HepG2 (cell line): ENCODE data around the gene USP24. TPM values are rescaled to one million over a fixed set of nuclear protein-coding genes. Genes with fewer than 3 reads are reported as not detected.

Experiments used
- ATAC-seq: fragments of 200-7000 bp; cut with Tn5 transposase; 3 replicates; pipeline ENCODE4 v1.9.1; 2020; ENCODE audit warnings: mild to moderate bottlenecking, moderate library complexity
- BruUV-seq: library from RNA; stranded (reverse); fragments of 400-500 nt; replicated peaks from 2 replicates; lab custom pipeline; 2021; lab: Mats Ljungman, UMichigan
- CTCF ChIA-PET: fragments of 300-600 bp; formaldehyde crosslinking; extraction: SDS; loops from one replicate; lab custom pipeline; 2021; ENCODE audit warnings: low total read pairs, inconsistent platforms, low intra/inter-chr PET ratio; lab: Yijun Ruan, JAX
- POLR2A ChIA-PET: fragments of 350-600 bp; sonication (Branson Sonifier 250); formaldehyde crosslinking; loops from one replicate; lab custom pipeline; 2020; ENCODE audit warnings: antibody characterized with exemption, inconsistent platforms; lab: Yijun Ruan, JAX
- DNase-seq: peaks from one replicate; pipeline ENCODE4 v3.0.0-alpha.2; 2015; ENCODE audit warnings: low spot score
- FAIRE-seq: peaks from 3 replicates; lab custom pipeline; 2011; peaks lifted over from hg19 to GRCh38; lab: Jason Lieb, UNC
- H2AFZ ChIP-seq: one replicate; pipeline ENCODE4 v1.6.1; 2011; ENCODE audit warnings: low read length, inconsistent platforms
- H3K27ac ChIP-seq: fragments of 300-600 bp; 3 replicates; pipeline ENCODE4 v1.8.0; 2011; ENCODE audit warnings: mixed run types, mild to moderate bottlenecking, mixed read lengths, low read length, inconsistent platforms; ENCODE audit not compliant: insufficient read depth; ENCODE audit errors: extremely low read length
- H3K27me3 ChIP-seq, 2 experiments: fragments of 200-600 bp in 1 of 2; 2 replicates in 1 of 2; 3 replicates in 1 of 2; pipeline versions ENCODE4 v1.6.0 to v1.8.0; 2011; ENCODE audit warnings: low read length in 2 of 2, mild to moderate bottlenecking in 2 of 2, moderate library complexity in 2 of 2, inconsistent platforms in 1 of 2; ENCODE audit not compliant: insufficient read depth in 2 of 2, control insufficient read depth in 1 of 2
- H3K36me3 ChIP-seq, 2 experiments: fragments of 200-600 bp in 1 of 2; replicated peaks in 1 of 2; 2 replicates in 1 of 2; 3 replicates in 1 of 2; pipeline versions ENCODE4 v1.5.1 to v1.8.0; 2011; ENCODE audit warnings: low read length in 2 of 2, inconsistent platforms in 1 of 2; ENCODE audit not compliant: insufficient read depth in 2 of 2, control insufficient read depth in 1 of 2
- H3K4me1 ChIP-seq: 2 replicates; pipeline ENCODE4 v1.5.1; 2012; ENCODE audit warnings: low read length, inconsistent platforms; ENCODE audit not compliant: insufficient read depth
- H3K4me2 ChIP-seq: 2 replicates; pipeline ENCODE4 v1.6.0; 2011; ENCODE audit warnings: low read depth, low read length, inconsistent platforms
- H3K4me3 ChIP-seq, 3 experiments: fragments of 200-600 bp in 1 of 3; sonication (generic), shearing (Covaris generic) in 1 of 3; replicated peaks in 1 of 3; 2 replicates each; pipeline ENCODE4 v1.5.1; 2011 to 2016; ENCODE audit warnings: low read length in 3 of 3, inconsistent platforms in 2 of 3, low read depth in 2 of 3, mild to moderate bottlenecking in 2 of 3, control low read depth in 1 of 3, mixed read lengths in 1 of 3; ENCODE audit not compliant: insufficient read depth in 1 of 3
- H3K79me2 ChIP-seq: one replicate; pipeline ENCODE4 v1.6.1; 2011; ENCODE audit warnings: low read length, inconsistent platforms; ENCODE audit not compliant: insufficient read depth
- H3K9ac ChIP-seq: 2 replicates; pipeline ENCODE4 v1.6.0; 2011; ENCODE audit warnings: mild to moderate bottlenecking, low read depth, low read length, inconsistent platforms; ENCODE audit not compliant: insufficient read depth
- H3K9me3 ChIP-seq: 2 replicates; pipeline ENCODE4 v1.5.1; 2012; ENCODE audit warnings: mild to moderate bottlenecking, low read length
- H4K20me1 ChIP-seq: 2 replicates; pipeline ENCODE4 v1.6.0; 2011; ENCODE audit warnings: inconsistent platforms, mild to moderate bottlenecking, low read length, moderate library complexity; ENCODE audit not compliant: insufficient read depth
- MYNN ChIP-seq: sonication (generic); formaldehyde crosslinking; IDR thresholded peaks from 2 replicates; pipeline ENCODE4 v1.4.0; 2020; ENCODE audit warnings: mild to moderate bottlenecking, low read depth, missing genetic modification reagents
- PHF21A ChIP-seq: sonication (generic); formaldehyde crosslinking; IDR thresholded peaks from 2 replicates; pipeline ENCODE4 v1.5.0; 2020; ENCODE audit warnings: mild to moderate bottlenecking, missing genetic modification reagents
- SIX4 ChIP-seq: sonication (generic); formaldehyde crosslinking; IDR thresholded peaks from 2 replicates; pipeline ENCODE4 v1.4.0; 2020; ENCODE audit warnings: missing genetic modification reagents
- ZNF543 ChIP-seq: sonication (generic); formaldehyde crosslinking; IDR thresholded peaks from 2 replicates; pipeline ENCODE4 v1.4.0; 2020; ENCODE audit warnings: mild to moderate bottlenecking, missing genetic modification reagents
- ZNF563 ChIP-seq: sonication (generic); formaldehyde crosslinking; IDR thresholded peaks from 2 replicates; pipeline ENCODE4 v1.8.0; 2022; ENCODE audit warnings: mild to moderate bottlenecking, moderate library complexity, missing genetic modification reagents
- ZNF576 ChIP-seq: sonication (generic); formaldehyde crosslinking; IDR thresholded peaks from 2 replicates; pipeline ENCODE4 v1.4.0; 2020; ENCODE audit warnings: mild to moderate bottlenecking, missing genetic modification reagents
- ZNF766 ChIP-seq: sonication (generic); formaldehyde crosslinking; IDR thresholded peaks from 2 replicates; pipeline ENCODE4 v1.5.0; 2020; ENCODE audit warnings: missing genetic modification reagents, borderline replicate concordance
- ZZZ3 ChIP-seq: sonication (generic); formaldehyde crosslinking; IDR thresholded peaks from 2 replicates; pipeline ENCODE4 v1.4.0; 2020; ENCODE audit warnings: missing genetic modification reagents, mild to moderate bottlenecking, borderline replicate concordance
- WGBS: methylation state at CpG from one replicate; pipeline ENCODE4 v1.1.6; 2017; ENCODE audit warnings: low lambda C conversion rate; 5-methylcytosine and 5-hydroxymethylcytosine counted together
- in situ Hi-C: cut with HindIII; loops from 2 replicates; pipeline ENCODE4 v1.10.0; 2017; ENCODE audit warnings: low pct_unique_long_range_greater_than_20kb; ENCODE audit not compliant: extremely low pct_ligation_motif_present
- intact Hi-C: fragments of 100-400 bp; cut with micrococcal nuclease; formaldehyde crosslinking; loops from one replicate; pipeline ENCODE4 v1.10.0; 2022; ENCODE audit not compliant: unreplicated experiment
- polyA plus RNA-seq, 8 experiments: library from polyadenylated mRNA; depleted of rRNA in 3 of 8; stranded (reverse) in 7 of 8; unstranded in 1 of 8; fragments of >200 nt; fragmentation: Illumina TruSeq in 4 of 8; extraction: Trizol in 4 of 8; gene quantifications; 2 replicates each; pipeline versions ENCODE4 v1.2.1 to v1.2.3, GENCODE V29; 2011 to 2016; ENCODE audit warnings: low read depth in 4 of 8, missing spikeins in 1 of 8, mixed read lengths in 1 of 8; ENCODE audit not compliant: insufficient read depth in 1 of 8
- total RNA-seq, 5 experiments: library from RNA; depleted of rRNA; stranded (reverse); fragments of >200 nt; fragmentation: Illumina TruSeq; extraction: Trizol; gene quantifications; 2 replicates each; pipeline ENCODE4 v1.2.3, GENCODE V29; 2016; ENCODE audit warnings: low read depth in 1 of 5
- TF ChIP-seq, protein P1 (sequence below): sonication (generic); formaldehyde crosslinking; IDR thresholded peaks from 2 replicates; pipeline ENCODE4 v1.5.0; 2020; ENCODE audit warnings: mild to moderate bottlenecking, low read depth, missing genetic modification reagents, borderline replicate concordance
- TF ChIP-seq, protein P2 (sequence below): sonication (generic); formaldehyde crosslinking; IDR thresholded peaks from 2 replicates; pipeline ENCODE4 v1.4.0; 2020; ENCODE audit warnings: missing genetic modification reagents, borderline replicate concordance

USP24 gene
- total and polyA plus RNA-seq, 2 of the 13 experiments (the other 11 are each of a cell fraction or from before 2014, with no cell fraction given) = 18.8 to 47.6 TPM

- CTCF ChIA-PET = no interaction called here
- FAIRE-seq (no peak), ATAC-seq (no peak), DNase-seq (no peak)
- 97% methylated on average over 3 of the region's 3 CpGs for WGBS
- Histone ChIP-seq H4K20me1 (no peaks in the 10 kb centered on the region), H3K79me2 (peaks cover 1% of the 10 kb centered on the region), H3K27me3 (no peaks in the 10 kb centered on the region), H3K36me3 (peaks cover 12 to 50% of the 10 kb centered on the region in 2 experiments), H3K4me1 (no peaks in the 10 kb centered on the region), H3K9me3 (no peaks in the 10 kb centered on the region), H3K4me2 (no peak overlapping the region), H3K27ac (no peak overlapping the region), H2AFZ (no peak overlapping the region), H3K4me3 (no peak overlapping the region), H3K9ac (no peak overlapping the region)
- no TSS peak for BruUV-seq
- TF ChIP-seq ZNF576 (CRISPR knock-in tag) (no peak), MYNN (CRISPR knock-in tag) (no peak), SIX4 (no peak), ZNF563 (no peak), ZZZ3 (CRISPR knock-in tag) (no peak), PHF21A (CRISPR knock-in tag) (no peak), ZNF543 (CRISPR knock-in tag) (no peak), ZNF766 (CRISPR knock-in tag) (no peak)
- TF ChIP-seq, protein P1, sequence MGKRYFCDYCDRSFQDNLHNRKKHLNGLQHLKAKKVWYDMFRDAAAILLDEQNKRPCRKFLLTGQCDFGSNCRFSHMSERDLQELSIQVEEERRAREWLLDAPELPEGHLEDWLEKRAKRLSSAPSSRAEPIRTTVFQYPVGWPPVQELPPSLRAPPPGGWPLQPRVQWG (CRISPR knock-in tag) = no peak
- TF ChIP-seq, protein P2, sequence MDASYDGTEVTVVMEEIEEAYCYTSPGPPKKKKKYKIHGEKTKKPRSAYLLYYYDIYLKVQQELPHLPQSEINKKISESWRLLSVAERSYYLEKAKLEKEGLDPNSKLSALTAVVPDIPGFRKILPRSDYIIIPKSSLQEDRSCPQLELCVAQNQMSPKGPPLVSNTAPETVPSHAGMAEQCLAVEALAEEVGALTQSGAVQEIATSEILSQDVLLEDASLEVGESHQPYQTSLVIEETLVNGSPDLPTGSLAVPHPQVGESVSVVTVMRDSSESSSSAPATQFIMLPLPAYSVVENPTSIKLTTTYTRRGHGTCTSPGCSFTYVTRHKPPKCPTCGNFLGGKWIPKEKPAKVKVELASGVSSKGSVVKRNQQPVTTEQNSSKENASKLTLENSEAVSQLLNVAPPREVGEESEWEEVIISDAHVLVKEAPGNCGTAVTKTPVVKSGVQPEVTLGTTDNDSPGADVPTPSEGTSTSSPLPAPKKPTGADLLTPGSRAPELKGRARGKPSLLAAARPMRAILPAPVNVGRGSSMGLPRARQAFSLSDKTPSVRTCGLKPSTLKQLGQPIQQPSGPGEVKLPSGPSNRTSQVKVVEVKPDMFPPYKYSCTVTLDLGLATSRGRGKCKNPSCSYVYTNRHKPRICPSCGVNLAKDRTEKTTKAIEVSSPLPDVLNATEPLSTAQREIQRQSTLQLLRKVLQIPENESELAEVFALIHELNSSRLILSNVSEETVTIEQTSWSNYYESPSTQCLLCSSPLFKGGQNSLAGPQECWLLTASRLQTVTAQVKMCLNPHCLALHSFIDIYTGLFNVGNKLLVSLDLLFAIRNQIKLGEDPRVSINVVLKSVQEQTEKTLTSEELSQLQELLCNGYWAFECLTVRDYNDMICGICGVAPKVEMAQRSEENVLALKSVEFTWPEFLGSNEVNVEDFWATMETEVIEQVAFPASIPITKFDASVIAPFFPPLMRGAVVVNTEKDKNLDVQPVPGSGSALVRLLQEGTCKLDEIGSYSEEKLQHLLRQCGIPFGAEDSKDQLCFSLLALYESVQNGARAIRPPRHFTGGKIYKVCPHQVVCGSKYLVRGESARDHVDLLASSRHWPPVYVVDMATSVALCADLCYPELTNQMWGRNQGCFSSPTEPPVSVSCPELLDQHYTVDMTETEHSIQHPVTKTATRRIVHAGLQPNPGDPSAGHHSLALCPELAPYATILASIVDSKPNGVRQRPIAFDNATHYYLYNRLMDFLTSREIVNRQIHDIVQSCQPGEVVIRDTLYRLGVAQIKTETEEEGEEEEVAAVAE (CRISPR knock-in tag) = no peak
- in situ Hi-C loops (no loop called here), intact Hi-C loops (no loop called here)
- POLR2A ChIA-PET = no interaction called here
Observed at GRCh38 chr1:55172687-55173086, 42.5 kb downstream of the USP24 start.
